HG02884 (cell line): ENCODE data around the gene AP2A2.
"Not testable (repeated sequence)": the region's sequence is repeated elsewhere in the genome, so short reads cannot be mapped to it uniquely, and the experiment has no call there.

Experiments used
- ATAC-seq: cut with Tn5 transposase; IDR thresholded peaks from one replicate; pipeline ENCODE4 v1.9.1; 2021; ENCODE audit warnings: mild to moderate bottlenecking, moderate library complexity; ENCODE audit not compliant: unreplicated experiment

The AP2A2 gene

GRCh38 chr11:972523-973211, 47.0 kb downstream of the AP2A2 start:
- ATAC-seq: no peak

DNA sequence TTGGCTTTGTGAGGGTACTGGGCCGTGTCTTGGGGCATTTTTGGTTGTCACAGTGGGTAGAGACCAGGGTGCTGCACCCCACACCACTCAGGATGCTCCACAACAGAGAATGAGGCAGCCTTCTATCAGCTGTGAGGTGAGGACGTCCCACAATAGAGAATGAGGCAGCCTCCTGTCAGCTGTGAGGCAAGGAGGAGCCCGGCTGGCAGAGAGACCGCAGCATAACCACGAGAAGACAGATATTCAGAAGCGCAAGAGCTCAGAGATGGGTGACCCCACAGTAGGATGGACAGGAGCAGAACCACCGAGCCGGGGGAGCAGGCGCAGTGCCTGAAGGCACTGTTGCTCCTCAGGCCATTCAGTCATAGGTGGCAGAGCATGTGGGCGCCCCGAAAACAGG, 47.6 kb downstream of the AP2A2 start:
- ATAC-seq: no peak

DNA sequence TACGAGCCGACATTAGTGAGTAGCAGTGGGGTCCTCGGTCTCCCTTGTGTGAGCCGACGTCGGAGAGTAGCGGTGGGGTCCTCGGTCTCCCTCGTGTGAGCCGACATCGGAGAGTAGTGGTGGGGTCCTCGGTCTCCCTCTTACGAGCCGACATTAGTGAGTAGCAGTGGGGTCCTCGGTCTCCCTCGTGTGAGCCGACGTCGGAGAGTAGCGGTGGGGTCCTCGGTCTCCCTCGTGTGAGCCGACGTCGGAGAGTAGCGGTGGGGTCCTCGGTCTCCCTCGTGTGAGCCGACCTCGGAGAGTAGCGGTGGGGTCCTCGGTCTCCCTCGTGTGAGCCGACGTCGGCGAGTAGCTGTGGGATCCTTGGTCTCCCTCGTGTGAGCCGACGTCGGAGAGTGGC, 49.7 kb downstream of the AP2A2 start:
- not testable (repeated sequence) for ATAC-seq

GRCh38 chr11:975827-976226, 50.2 kb downstream of the AP2A2 start:
- ATAC-seq: no peak

GRCh38 chr11:976431-977160, 50.9 kb downstream of the AP2A2 start:
- no peak for ATAC-seq

DNA sequence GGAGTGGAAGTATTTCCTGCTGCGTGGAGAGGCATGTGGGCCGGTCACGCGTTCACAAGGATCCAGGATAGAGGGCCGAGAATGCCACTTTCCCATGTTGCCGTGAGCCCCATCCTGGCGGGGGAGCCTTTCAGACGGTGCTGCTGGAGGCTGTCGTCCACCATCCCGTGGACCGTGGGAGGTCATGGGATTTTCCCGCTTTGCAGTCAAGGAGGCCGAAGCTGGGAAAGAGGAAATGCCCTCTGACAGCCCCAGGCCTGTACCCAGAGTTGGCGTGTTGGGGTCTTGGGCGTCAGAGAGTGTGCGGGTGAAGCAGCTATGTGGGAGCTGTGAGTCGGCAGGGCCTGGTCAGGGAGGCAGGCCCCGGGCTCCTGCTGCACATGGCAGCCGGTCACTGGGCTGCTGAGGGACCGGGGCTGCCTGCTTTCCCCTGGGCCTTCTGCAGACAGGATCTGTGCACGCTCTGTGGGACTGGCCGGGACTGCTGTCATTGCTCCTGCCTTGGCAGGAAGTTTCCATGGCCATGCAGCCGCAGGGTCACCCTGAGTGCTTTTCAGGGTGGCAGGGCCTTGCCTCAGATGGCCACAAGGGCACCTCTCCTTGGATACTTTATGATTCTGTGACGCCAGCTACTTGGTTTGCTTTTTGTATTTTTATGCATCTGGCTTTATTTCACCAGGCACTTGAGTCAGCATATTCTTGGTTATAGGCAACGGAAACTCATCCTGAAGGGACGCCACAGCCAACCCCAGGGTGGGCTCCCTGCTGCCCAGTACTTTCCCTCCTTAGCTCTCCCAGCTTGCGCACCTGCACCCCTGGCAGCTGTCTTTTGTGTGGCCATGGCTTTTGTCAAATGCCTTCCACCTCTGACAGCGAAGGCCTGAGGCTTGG, 52.4 kb downstream of the AP2A2 start:
- ATAC-seq: no peak

DNA sequence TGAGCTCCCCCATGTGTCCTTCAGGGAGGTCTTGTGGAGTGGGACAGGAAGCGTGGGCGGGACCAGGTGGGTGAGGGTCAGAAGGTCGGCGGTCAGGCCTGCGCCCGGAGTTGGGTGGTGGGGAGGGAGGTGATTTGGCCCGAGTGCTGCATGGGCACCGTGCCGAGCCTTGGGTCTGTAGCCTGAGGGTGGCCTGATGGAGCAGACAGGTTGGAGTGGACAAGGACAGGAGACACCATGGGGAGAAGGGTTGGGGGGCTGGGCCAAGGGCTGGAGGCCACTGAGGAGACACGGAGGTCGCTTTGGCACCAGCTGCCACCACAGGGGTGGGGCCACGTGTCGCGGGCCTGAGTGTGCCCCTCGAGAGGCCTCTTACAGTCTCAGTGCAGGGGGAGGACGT, 53.1 kb downstream of the AP2A2 start:
- no peak for ATAC-seq

DNA sequence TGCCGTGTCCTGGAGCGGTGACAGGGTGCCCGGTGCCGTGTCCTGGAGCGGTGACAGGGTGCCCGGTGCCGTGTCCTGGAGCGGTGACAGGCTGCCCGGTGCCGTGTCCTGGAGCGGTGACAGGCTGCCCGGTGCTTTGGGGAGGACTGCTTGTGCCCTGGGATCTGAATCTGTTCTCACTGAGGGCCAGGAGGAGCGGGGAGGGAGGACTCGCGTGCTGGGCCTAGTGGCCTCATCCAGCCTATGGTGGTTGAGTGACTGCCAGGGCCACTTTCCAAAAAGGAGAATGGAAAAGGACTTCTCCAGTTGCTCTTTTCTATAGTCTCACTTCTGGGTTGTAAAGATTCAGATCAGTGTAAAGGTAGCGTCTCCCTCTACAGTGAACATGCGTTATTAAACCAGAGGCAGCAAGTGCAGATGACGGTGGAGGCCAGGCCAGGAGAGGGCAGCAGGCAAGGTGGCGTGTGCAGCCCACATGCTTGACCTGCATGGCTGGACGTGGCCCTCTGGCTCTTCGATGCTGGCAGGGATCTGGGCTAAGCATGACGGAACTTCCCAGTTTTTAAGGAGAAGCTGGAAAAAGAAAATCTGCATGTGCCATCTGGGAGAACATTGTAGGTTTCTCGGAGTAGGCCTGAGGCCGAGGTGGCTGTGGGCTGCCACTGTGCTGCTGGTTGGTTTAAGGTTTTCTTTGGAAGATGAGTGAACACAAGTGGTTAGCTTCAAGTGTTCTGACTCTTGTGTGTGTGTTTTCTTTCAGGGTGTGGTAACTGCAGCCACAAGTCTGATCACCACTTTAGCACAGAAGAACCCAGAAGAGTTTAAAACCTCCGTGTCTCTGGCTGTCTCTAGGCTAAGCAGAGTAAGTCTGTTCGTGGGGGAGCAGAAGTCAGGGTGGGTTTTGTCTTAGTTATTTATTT, 55.0 kb downstream of the AP2A2 start:
- no peak for ATAC-seq

DNA sequence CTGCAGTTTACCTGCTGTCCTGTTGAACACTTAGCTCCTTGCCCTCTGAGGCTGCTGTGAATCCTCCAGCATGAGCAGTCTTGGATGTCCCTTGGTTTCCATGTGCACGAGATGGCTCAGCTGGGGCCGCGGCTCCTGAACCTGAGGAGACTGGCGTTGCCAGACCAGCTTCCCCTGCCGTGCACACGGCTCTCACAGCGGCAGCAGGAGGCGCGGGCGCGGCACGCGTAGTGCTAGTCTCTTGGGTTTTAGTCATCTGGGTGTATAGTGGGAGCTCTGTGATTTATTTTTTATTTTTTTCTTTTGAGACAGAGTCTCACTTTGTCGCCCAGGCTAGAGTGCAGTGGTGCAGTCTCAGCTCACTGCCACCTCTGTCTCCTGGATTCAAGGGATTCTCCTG, 56.1 kb downstream of the AP2A2 start:
- no peak for ATAC-seq

- no peak for ATAC-seq
Observed at GRCh38 chr11:984546-984945, 58.9 kb downstream of the AP2A2 start.

DNA sequence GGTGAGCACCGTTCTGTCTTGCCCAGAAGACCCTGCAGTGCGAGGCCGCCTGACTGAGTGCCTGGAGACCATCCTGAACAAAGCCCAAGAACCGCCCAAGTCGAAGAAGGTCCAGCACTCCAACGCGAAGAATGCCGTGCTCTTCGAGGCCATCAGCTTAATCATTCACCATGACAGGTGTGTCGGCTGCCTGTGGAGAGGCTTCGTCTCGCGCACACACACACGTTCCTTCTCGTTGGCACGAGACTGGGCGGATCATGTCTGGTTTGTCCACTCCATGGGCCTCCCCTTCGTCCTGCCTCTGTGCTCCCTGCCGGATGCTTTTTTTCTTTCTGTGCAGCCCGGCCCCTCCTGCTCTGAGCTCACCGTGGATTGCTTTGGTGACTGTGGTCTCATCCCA, 59.7 kb downstream of the AP2A2 start:
- no peak for ATAC-seq

DNA sequence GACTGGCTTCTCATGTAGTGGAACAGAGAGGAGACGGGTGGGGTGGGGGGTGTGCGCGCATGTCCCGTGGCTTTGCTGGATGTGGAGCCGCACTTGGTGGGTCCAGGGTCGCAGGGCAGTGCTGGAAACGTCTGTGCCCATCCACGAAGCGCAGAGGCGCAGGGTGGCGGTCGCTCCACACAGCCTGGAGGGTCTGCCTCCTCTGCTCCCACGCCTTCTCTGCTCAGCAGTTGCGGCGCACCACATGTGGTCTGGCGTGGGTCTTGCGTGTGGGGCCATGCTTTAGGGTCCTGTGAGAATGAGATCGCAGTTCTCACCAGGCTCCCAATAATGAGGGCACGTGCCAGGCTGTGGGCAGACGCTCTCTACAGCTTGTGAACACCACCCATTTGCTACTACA, 60.2 kb downstream of the AP2A2 start:
- no peak for ATAC-seq

- ATAC-seq: no peak
Observed at GRCh38 chr11:986270-986951, 60.7 kb downstream of the AP2A2 start.

DNA sequence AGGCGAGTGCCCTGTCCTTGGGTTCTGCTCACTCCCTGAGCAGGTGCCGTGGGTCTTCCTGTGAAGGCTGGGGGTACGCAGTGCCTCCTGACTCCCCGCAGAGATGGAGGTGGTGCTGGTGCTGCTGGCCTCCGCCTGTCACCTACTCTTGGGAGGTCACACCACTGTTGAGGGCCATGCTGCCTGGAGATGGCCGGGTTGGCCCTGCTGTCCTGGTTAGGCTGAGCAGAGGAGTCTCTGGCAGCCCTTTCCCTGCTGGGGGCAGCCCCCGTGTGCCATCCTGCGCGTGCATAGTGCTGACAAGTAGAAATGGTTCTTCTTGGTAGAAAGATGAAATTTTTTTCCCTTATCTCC, 61.3 kb downstream of the AP2A2 start:
- no peak for ATAC-seq

GRCh38 chr11:987671-988070, 62.0 kb downstream of the AP2A2 start:
- no peak for ATAC-seq

DNA sequence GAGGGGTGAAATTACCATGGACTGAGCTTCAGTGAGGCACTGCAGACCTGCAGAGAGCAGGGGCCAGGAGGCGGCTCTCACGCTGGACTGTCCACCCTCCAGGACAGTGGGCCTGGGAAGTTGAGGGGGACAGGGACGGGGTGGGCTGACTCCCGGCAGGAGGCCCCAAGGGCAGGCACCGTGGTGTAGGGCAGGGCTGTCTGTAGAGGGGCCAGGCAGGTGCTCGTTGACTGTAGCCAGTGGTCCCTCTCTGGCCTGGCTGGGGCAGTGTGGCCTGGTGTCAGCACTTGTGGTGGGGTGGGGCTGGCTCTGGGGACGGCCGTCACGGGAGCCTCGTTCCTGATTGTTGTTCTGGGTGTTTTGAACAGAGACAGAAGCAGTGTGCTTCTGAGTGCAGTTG, 64.4 kb downstream of the AP2A2 start:
- no peak for ATAC-seq

DNA sequence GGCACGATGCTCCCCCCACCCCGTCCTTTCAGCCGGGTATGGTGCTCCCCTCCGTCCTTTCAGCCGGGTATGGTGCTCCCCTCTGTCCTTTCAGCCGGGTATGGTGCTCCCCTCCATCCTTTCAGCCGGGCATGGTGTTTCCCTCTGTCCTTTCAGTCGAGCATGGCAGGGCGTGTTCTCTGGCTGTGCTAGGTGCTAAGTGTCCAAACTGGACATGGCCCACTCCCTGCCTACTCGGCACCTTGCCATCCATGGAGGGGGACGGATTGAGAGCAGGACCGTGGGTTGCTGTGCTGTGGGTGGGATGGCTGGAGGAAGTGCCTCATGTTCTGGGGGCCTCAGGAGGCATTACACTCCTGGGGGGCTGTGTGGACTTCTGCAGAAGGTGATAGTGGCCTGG, 65.4 kb downstream of the AP2A2 start:
- no peak for ATAC-seq

DNA sequence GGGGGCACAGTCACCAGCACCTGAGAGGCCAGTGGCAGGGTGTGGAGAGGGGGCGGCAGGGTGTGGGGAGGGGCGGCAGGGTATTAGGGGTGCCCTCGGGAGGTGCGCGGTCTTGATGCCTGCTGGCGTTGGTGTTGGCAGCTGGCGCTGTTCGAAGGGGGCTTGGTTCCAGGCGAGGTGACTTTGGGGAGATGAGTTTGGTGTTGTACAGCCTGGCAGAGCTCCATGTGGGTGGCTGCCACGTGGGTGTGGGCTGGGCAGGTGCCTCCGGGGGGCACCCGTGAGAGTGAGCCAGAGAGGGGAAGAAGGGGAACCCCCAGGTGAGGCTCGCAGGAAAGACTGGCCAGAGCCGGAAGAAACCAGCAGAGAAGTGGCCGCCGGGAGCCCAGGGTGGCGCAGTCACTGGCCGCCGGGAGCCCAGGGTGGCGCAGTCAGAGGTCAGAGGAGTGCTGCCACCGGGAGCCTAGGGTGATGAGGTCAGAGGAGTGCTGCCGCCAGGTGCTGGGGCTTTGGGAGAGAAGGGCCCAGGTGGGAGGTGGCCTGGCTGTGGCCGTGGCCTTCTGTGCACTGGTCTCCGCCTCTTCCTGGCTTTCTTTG, 66.1 kb downstream of the AP2A2 start:
- no peak for ATAC-seq

DNA sequence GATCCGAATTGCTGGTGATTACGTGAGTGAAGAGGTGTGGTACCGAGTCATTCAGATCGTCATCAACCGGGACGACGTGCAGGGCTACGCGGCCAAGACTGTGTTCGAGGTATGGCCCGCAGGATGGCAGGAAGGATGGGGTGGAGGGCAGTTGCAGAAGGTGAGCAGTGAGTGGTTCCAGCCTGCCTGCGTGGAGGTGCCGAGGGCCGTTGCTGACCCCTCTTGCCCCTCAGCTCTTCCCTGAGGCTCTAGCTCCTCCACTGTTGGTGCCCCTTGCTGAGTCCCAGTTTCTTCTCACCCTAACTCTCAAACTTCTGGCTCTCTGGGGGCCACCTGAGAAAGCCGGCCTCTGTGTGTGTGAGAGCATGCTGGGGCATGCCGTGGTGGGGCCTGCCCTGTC, 66.9 kb downstream of the AP2A2 start:
- no peak for ATAC-seq

DNA sequence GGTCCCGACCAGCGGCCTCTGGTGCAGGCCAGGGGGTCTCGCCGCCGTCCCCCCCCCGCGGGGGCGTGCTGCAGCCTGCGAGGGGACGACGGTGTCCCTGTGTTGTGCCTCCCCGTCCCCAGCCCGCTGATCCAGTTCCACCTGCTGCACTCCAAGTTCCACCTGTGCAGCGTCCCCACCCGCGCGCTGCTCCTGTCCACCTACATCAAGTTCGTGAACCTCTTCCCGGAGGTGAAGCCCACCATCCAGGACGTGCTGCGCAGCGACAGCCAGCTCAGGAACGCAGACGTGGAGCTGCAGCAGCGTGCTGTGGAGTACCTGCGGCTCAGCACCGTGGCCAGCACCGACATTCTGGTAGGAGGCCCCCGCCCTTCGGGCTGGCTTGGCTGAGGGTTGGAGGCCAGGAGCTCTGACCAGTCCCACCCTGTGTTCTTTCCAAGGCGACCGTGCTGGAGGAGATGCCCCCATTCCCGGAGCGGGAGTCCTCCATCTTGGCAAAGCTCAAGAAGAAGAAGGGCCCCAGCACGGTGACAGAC, 68.0 kb downstream of the AP2A2 start:
- no peak for ATAC-seq
